NT2/D1 (cell line): ENCODE measurements around the gene EEF1A2.

Source experiments
- DNase-seq: peaks from one replicate; pipeline ENCODE4 v3.0.0-alpha.2; 2011; ENCODE audit warnings: low read depth, low spot score
- H3K27me3 ChIP-seq: 2 replicates; pipeline ENCODE4 v1.6.0; 2011; ENCODE audit warnings: mild to moderate bottlenecking; ENCODE audit not compliant: insufficient read length, insufficient read depth
- H3K36me3 ChIP-seq: 2 replicates; pipeline ENCODE4 v1.6.1; 2011; ENCODE audit warnings: mild to moderate bottlenecking, low read length, mixed read lengths; ENCODE audit not compliant: insufficient read depth, insufficient read length
- H3K4me1 ChIP-seq: 2 replicates; pipeline ENCODE4 v1.5.1; 2011; ENCODE audit not compliant: insufficient read depth, insufficient read length
- H3K4me3 ChIP-seq: 2 replicates; pipeline ENCODE4 v1.5.1; 2011; ENCODE audit warnings: low read depth; ENCODE audit not compliant: insufficient read length
- H3K9ac ChIP-seq: 2 replicates; pipeline ENCODE4 v1.6.0; 2011; ENCODE audit warnings: low read depth; ENCODE audit not compliant: insufficient read length
- H3K9me3 ChIP-seq: 2 replicates; pipeline ENCODE4 v1.5.1; 2011; ENCODE audit warnings: mild to moderate bottlenecking, low read length; ENCODE audit not compliant: insufficient read depth
- SUZ12 ChIP-seq: IDR thresholded peaks from 2 replicates; pipeline ENCODE4 v1.6.1; 2011; ENCODE audit not compliant: insufficient read length, insufficient read depth; ENCODE audit errors: extremely low read depth
- YY1 ChIP-seq: IDR thresholded peaks from 2 replicates; pipeline ENCODE4 v1.6.1; 2011; ENCODE audit not compliant: insufficient read length, insufficient read depth
- ZNF274 ChIP-seq: IDR thresholded peaks from 2 replicates; pipeline ENCODE4 v1.6.1; 2011; ENCODE audit warnings: mild to moderate bottlenecking, low read depth, low read length

EEF1A2 gene

DNA sequence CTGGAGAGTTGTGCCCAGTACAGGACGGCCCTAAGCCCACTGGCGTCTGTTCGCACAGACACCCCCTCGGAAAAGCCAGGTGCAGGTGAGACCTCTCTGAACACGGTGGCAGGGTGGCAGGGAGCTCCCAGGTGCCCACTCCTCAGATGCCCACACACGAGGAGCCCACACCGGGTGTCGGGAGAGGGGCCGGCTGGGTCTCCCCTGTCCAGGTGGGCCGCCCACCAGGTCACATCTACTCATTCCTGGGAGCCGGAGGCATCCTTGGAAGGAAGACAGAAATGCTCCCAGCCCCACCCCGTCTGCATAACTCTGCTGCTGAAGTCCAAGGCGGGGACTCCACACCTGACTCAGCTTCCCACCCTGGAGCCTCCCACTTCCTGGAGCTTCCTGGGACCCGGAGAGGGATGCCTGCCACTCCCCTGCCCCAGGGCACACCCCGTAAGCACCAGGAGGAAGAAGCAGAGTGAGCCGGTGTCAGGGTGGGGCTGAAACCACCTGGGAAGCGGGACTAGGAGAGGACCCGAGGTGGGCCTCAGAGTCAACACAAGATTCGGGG, 46.2 kb upstream of the EEF1A2 start:
- Histone ChIP-seq H3K9me3 (no peaks in the 10 kb centered on the region), H3K27me3 (no peaks in the 10 kb centered on the region), H3K4me1 (peaks cover 51% of the 10 kb centered on the region), H3K36me3 (no peaks in the 10 kb centered on the region), H3K9ac (no peak overlapping the region), H3K4me3 (no peak overlapping the region)
- no peak for DNase-seq
- TF ChIP-seq SUZ12 (no peak), YY1 (no peak)

DNA sequence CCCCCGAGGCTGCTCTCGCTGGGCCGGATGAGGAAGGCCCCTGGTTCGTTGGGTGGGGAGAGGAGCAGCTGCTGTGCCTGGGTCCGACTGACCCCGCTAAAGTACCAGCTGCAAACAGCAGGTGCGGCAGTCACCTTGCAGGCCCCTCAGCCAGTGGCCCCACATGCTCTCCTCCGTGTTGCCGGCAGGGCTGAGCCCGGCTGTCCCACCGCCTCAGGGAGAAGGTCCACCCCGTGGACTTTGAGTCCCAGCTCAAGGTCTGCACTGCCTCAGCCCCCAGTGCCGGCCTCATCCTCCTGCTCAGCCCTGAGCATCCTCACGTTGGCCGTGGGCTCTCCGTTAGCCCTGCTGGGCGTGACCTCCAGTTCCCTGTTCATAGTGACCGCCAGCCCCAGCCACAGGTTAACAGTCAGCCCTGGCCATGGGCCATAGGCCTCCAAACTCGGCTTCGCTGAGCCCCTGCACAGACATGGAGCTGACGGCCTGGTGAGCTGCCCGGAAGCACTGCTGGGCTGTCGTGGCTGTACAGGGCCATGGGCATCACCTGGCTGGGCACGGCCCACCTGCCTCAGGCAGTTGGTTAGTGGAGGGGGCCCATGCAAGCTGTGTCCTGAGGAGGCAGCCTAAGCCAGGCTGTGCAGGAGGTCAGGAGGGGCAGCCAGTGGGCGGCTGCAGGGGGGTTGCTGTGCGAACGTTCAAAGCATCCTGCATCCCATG, 45.5 kb upstream of the EEF1A2 start:
- DNase-seq, result no peak
- Histone ChIP-seq H3K4me1 (peaks cover 47% of the 10 kb centered on the region), H3K4me3 (no peak overlapping the region), H3K36me3 (no peaks in the 10 kb centered on the region), H3K9ac (no peak overlapping the region), H3K27me3 (no peaks in the 10 kb centered on the region), H3K9me3 (no peaks in the 10 kb centered on the region)
- no peak for TF ChIP-seq ZNF274
- TF ChIP-seq SUZ12, result no peak
- TF ChIP-seq YY1, result no peak

DNA sequence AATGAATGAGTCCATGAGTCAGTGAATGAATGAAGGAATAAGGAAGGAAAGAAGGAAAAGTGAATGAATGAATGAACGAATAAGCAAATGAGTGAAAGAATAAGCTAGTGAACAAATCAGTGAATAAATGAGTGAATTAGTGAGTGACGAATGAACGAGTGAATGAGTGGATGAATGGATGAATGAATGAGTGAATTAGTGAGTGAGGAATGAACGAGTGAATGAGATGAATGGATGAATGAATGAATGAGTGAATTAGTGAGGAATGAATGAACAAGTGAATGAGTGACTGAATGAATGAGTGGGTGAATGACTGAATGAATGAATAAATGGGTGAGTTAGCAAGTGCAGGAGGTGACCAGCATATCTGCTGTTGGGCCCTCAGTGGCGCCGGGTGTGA, 44.9 kb upstream of the EEF1A2 start:
- no peak for DNase-seq
- Histone ChIP-seq H3K9ac (no peak overlapping the region), H3K27me3 (no peaks in the 10 kb centered on the region), H3K4me3 (no peak overlapping the region), H3K36me3 (no peaks in the 10 kb centered on the region), H3K9me3 (no peaks in the 10 kb centered on the region), H3K4me1 (peaks cover 48% of the 10 kb centered on the region)
- TF ChIP-seq SUZ12 (no peak), YY1 (no peak), ZNF274 (no peak)

DNA sequence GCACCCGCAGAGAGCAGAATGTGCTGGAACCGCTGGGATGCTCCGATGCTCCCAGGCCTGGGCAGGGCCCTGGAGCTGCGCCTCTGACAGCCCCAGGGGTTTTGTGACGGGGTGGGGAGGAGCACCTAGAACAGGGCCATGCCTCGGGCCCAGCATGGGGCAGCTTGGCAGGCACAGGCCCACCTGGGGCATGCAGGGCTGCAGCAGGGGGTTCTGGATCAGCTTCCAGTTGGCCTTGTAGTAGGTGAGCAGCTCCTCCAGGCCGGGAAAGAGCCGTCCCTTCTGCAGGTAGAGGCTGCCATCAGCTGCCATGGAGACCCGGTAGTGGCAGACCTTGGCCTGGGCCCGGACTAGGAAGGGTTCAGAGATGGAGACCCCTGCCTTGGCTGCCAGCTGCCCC, 44.2 kb upstream of the EEF1A2 start:
- TF ChIP-seq SUZ12 (no peak), YY1 (no peak), ZNF274 (no peak)
- Histone ChIP-seq H3K27me3 (no peaks in the 10 kb centered on the region), H3K9ac (no peak overlapping the region), H3K4me1 (peaks cover 43% of the 10 kb centered on the region), H3K4me3 (no peak overlapping the region), H3K36me3 (no peaks in the 10 kb centered on the region), H3K9me3 (no peaks in the 10 kb centered on the region)
- DNase-seq, result no peak

DNA sequence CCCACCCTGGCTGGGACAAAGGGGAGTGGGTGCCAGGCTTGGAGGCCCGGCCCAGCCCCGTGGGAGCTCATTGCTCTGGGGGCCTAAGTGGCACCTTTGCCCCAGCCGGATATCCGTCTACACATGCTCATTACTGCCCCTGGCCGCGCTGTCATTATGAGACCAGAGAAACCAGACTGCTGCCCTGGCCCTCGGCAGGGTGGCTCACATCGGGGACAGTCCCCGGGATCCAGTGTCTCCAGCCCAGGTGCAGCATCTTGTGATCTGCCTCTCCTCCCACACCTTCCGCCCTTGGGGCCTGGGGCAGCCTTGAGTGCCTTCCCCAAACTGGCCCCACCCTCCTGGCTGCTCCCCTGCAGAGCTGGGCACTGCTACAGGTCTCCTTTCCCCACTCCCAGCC, 43.8 kb upstream of the EEF1A2 start:
- peak overlapping the region; percentile 26 for H3K9ac ChIP-seq
- no peak overlapping the region for H3K4me3 ChIP-seq
- TF ChIP-seq YY1, result no peak
- TF ChIP-seq ZNF274, result no peak
- no peak for TF ChIP-seq SUZ12
- no peaks in the 10 kb centered on the region for H3K36me3 ChIP-seq
- DNase-seq, result no peak
- peaks cover 40% of the 10 kb centered on the region for H3K4me1 ChIP-seq
- H3K27me3 ChIP-seq, result no peaks in the 10 kb centered on the region
- no peaks in the 10 kb centered on the region for H3K9me3 ChIP-seq

DNA sequence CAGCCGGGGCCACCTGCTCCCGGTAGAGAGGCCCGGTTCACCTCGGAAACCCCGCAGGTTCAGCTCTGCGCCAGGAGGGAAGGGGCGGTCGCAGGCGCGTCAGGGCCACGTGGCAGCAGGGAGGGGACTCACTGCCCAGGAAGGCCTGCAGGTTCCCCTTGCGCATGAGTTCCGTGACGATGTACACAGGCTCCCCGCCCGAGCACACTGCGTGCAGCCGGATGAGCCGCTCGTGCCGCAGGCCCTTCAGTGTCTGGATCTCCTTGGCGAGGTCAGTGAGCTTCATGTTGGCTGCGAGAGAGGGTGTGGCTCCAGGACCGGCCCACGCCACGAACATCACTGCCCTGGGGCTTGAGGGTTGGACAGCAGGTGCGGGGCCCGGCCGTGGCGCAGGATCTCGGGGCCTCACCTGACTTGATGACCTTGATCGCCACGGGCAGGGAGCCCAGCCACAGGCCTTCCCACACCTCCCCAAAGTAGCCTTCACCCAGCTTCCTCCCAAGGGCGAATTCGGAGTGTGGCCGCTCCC, 43.2 kb upstream of the EEF1A2 start:
- DNase-seq, result no peak
- Histone ChIP-seq H3K36me3 (no peaks in the 10 kb centered on the region), H3K27me3 (no peaks in the 10 kb centered on the region), H3K4me1 (peaks cover 39% of the 10 kb centered on the region), H3K9me3 (no peaks in the 10 kb centered on the region), H3K4me3 (no peak overlapping the region), H3K9ac (peak overlapping the region; percentile 8)
- TF ChIP-seq YY1, result no peak
- no peak for TF ChIP-seq ZNF274
- TF ChIP-seq SUZ12, result no peak

DNA sequence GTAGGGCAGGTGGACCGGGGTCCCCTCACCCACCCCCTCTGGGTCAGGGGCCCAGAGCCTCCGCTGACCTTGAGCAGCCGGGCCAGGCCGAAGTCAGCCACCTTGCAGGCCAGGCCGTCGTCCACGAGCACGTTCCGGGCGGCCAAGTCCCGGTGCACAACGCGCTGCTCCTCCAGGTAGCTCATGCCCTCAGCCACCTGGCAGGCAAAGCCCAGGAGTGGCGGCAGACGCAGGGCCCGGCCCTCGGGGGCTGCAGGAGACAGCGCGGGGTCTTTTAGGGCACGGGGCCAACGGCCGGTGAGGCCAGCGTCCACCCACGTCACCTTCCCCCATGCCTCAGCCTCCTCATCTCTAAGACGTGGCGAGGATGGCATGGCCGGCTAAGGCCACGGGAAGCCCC, 42.5 kb upstream of the EEF1A2 start:
- TF ChIP-seq ZNF274, result no peak
- no peak for TF ChIP-seq SUZ12
- no peak for TF ChIP-seq YY1
- no peaks in the 10 kb centered on the region for H3K9me3 ChIP-seq
- no peak overlapping the region for H3K9ac ChIP-seq
- H3K36me3 ChIP-seq, result no peaks in the 10 kb centered on the region
- H3K27me3 ChIP-seq, result no peaks in the 10 kb centered on the region
- no peak overlapping the region for H3K4me3 ChIP-seq
- DNase-seq, result no peak
- H3K4me1 ChIP-seq, result peaks cover 39% of the 10 kb centered on the region
